ENCODE results near the gene PTMA.

PTMA gene

GRCh38 chr2:231679908-231680284, 28.4 kb upstream of the PTMA start:
- Histone ChIP-seq H3K27me3 (ENCODE audit: insufficient read depth, low read length) (no peaks in the 10 kb centered on the region), H3K9ac (ENCODE audit: low read depth, low read length) (peak overlapping the region; percentile 94), H3K9me3 (ENCODE audit: insufficient read depth, low read depth, low read length) (no peaks in the 10 kb centered on the region), H3K4me1 (ENCODE audit: insufficient read depth, low read length) (peaks cover 11% of the 10 kb centered on the region), H3K4me3 (ENCODE audit: low read length) (peak overlapping the region; percentile 56; the same call in 1 of the 2 replicates), H3K27ac (ENCODE audit: low read depth, low read length) (peak overlapping the region; percentile 99), H3K36me3 (ENCODE audit: insufficient read depth, low read length) (no peaks in the 10 kb centered on the region)
- 51% methylated on average over 11 of the region's 11 CpGs for WGBS

- no peaks in the 10 kb centered on the region for H3K36me3 ChIP-seq (ENCODE audit: insufficient read depth, low read length)
- H3K27me3 ChIP-seq (ENCODE audit: insufficient read depth, low read length) = no peaks in the 10 kb centered on the region
- peak overlapping the region; percentile 56 for H3K4me3 ChIP-seq (ENCODE audit: low read length)
- no peaks in the 10 kb centered on the region for H3K9me3 ChIP-seq (ENCODE audit: insufficient read depth, low read depth, low read length)
- WGBS = 2% methylated on average over 39 of the region's 39 CpGs
- H3K4me1 ChIP-seq (ENCODE audit: insufficient read depth, low read length) = peaks cover 9% of the 10 kb centered on the region
- H3K9ac ChIP-seq (ENCODE audit: low read depth, low read length) = peak overlapping the region; percentile 94
- peak overlapping the region; percentile 99 for H3K27ac ChIP-seq (ENCODE audit: low read depth, low read length)
Measured at GRCh38 chr2:231680285-231680991, 27.9 kb upstream of the PTMA start.

- peak overlapping the region; percentile 94 for H3K9ac ChIP-seq (ENCODE audit: low read depth, low read length)
- H3K4me3 ChIP-seq (ENCODE audit: low read length) = peak overlapping the region; percentile 57
- H3K4me1 ChIP-seq (ENCODE audit: insufficient read depth, low read length) = peaks cover 13% of the 10 kb centered on the region
- H3K9me3 ChIP-seq (ENCODE audit: insufficient read depth, low read depth, low read length) = no peaks in the 10 kb centered on the region
- WGBS = 5% methylated on average over 79 of the region's 79 CpGs
- peak overlapping the region; percentile 99 for H3K27ac ChIP-seq (ENCODE audit: low read depth, low read length)
- no peaks in the 10 kb centered on the region for H3K27me3 ChIP-seq (ENCODE audit: insufficient read depth, low read length)
- H3K36me3 ChIP-seq (ENCODE audit: insufficient read depth, low read length) = no peaks in the 10 kb centered on the region
Measured at GRCh38 chr2:231680992-231681852, 27.1 kb upstream of the PTMA start.

- H3K36me3 ChIP-seq (ENCODE audit: insufficient read depth, low read length) = no peaks in the 10 kb centered on the region
- WGBS = 88% methylated on average over 11 of the region's 11 CpGs
- no peak overlapping the region for H3K9ac ChIP-seq (ENCODE audit: low read depth, low read length)
- no peak overlapping the region for H3K4me3 ChIP-seq (ENCODE audit: low read length)
- no peaks in the 10 kb centered on the region for H3K27me3 ChIP-seq (ENCODE audit: insufficient read depth, low read length)
- H3K4me1 ChIP-seq (ENCODE audit: insufficient read depth, low read length) = peaks cover 17% of the 10 kb centered on the region
- no peak overlapping the region for H3K27ac ChIP-seq (ENCODE audit: low read depth, low read length)
- no peaks in the 10 kb centered on the region for H3K9me3 ChIP-seq (ENCODE audit: insufficient read depth, low read depth, low read length)
Measured at GRCh38 chr2:231682603-231683291, 25.6 kb upstream of the PTMA start.

- Histone ChIP-seq H3K9ac (ENCODE audit: low read depth, low read length) (no peak overlapping the region), H3K4me1 (ENCODE audit: insufficient read depth, low read length) (peaks cover 18% of the 10 kb centered on the region), H3K4me3 (ENCODE audit: low read length) (no peak overlapping the region), H3K36me3 (ENCODE audit: insufficient read depth, low read length) (no peaks in the 10 kb centered on the region), H3K27ac (ENCODE audit: low read depth, low read length) (no peak overlapping the region), H3K9me3 (ENCODE audit: insufficient read depth, low read depth, low read length) (no peaks in the 10 kb centered on the region), H3K27me3 (ENCODE audit: insufficient read depth, low read length) (no peaks in the 10 kb centered on the region)
- 91% methylated on average over 6 of the region's 8 CpGs for WGBS
Measured at GRCh38 chr2:231683292-231684235, 24.8 kb upstream of the PTMA start.

- Histone ChIP-seq H3K36me3 (ENCODE audit: insufficient read depth, low read length) (no peaks in the 10 kb centered on the region), H3K9ac (ENCODE audit: low read depth, low read length) (no peak overlapping the region), H3K27ac (ENCODE audit: low read depth, low read length) (no peak overlapping the region), H3K27me3 (ENCODE audit: insufficient read depth, low read length) (no peaks in the 10 kb centered on the region), H3K4me1 (ENCODE audit: insufficient read depth, low read length) (peaks cover 18% of the 10 kb centered on the region), H3K9me3 (ENCODE audit: insufficient read depth, low read depth, low read length) (no peaks in the 10 kb centered on the region), H3K4me3 (ENCODE audit: low read length) (no peak overlapping the region)
- WGBS = 79% methylated on average over 22 of the region's 22 CpGs
Measured at GRCh38 chr2:231684314-231685223, 23.8 kb upstream of the PTMA start.

- H3K27ac ChIP-seq (ENCODE audit: low read depth, low read length) = no peak overlapping the region
- peak overlapping the region; percentile 18; the same call in 1 of the 2 replicates for H3K9ac ChIP-seq (ENCODE audit: low read depth, low read length)
- H3K27me3 ChIP-seq (ENCODE audit: insufficient read depth, low read length) = no peaks in the 10 kb centered on the region
- H3K36me3 ChIP-seq (ENCODE audit: insufficient read depth, low read length) = no peaks in the 10 kb centered on the region
- peaks cover 14% of the 10 kb centered on the region; the same call in 1 of the 2 replicates for H3K4me1 ChIP-seq (ENCODE audit: insufficient read depth, low read length)
- peak overlapping the region; percentile 33 for H3K4me3 ChIP-seq (ENCODE audit: low read length)
- 83% methylated on average over 20 of the region's 20 CpGs for WGBS
- H3K9me3 ChIP-seq (ENCODE audit: insufficient read depth, low read depth, low read length) = no peaks in the 10 kb centered on the region
Measured at GRCh38 chr2:231685349-231686191, 22.8 kb upstream of the PTMA start.

- H3K4me3 ChIP-seq (ENCODE audit: low read length) = peak overlapping the region; percentile 11; the same call in 1 of the 2 replicates
- H3K27ac ChIP-seq (ENCODE audit: low read depth, low read length) = no peak overlapping the region
- no peak overlapping the region for H3K9ac ChIP-seq (ENCODE audit: low read depth, low read length)
- no peaks in the 10 kb centered on the region for H3K36me3 ChIP-seq (ENCODE audit: insufficient read depth, low read length)
- peaks cover 17% of the 10 kb centered on the region; the same call in 1 of the 2 replicates for H3K4me1 ChIP-seq (ENCODE audit: insufficient read depth, low read length)
- H3K9me3 ChIP-seq (ENCODE audit: insufficient read depth, low read depth, low read length) = no peaks in the 10 kb centered on the region
- no peaks in the 10 kb centered on the region for H3K27me3 ChIP-seq (ENCODE audit: insufficient read depth, low read length)
- 77% methylated on average over 11 of the region's 11 CpGs for WGBS
Measured at GRCh38 chr2:231686192-231687100, 21.9 kb upstream of the PTMA start.

All from HUES64 (cell line).